PC-3 (cell line): ENCODE measurements around the gene MKX. TPM values are rescaled to one million over a fixed set of nuclear protein-coding genes. Genes with fewer than 3 reads are reported as not detected.
A peak's percentile ranks its signal among the peaks of the same experiment; 100 is the strongest.

Source experiments
- ATAC-seq: fragments of 200-7000 bp; cut with Tn5 transposase; 2 replicates; pipeline ENCODE4 v1.9.1; 2020; ENCODE audit warnings: mild to moderate bottlenecking, moderate library complexity
- BruUV-seq: library from RNA; stranded (reverse); fragments of 400-500 nt; replicated peaks from 2 replicates; lab custom pipeline; 2021; lab: Mats Ljungman, UMichigan
- CTCF ChIA-PET: fragments of 300-600 bp; sonication (Branson Sonifier 250); formaldehyde crosslinking; loops from one replicate; lab custom pipeline; 2022; ENCODE audit warnings: antibody characterized with exemption; lab: Charles Lee
- POLR2A ChIA-PET: fragments of 300-600 bp; sonication (Branson Sonifier 250); formaldehyde crosslinking; loops from one replicate; lab custom pipeline; 2022; ENCODE audit warnings: antibody characterized with exemption; ENCODE audit not compliant: unreplicated experiment; lab: Charles Lee
- DNase-seq: peaks from one replicate; pipeline ENCODE4 v3.0.0-alpha.2; 2015
- H2AFZ ChIP-seq: fragments of 300-600 bp; sonication (generic); 2 replicates; pipeline ENCODE4 v1.6.0; 2016; ENCODE audit warnings: antibody characterized with exemption, low read length
- H3F3A ChIP-seq: fragments of 300-600 bp; sonication (generic); one replicate; pipeline ENCODE4 v1.6.0; 2017; ENCODE audit warnings: antibody characterized with exemption, low read length, control low read depth, mild to moderate bottlenecking; ENCODE audit not compliant: unreplicated experiment
- H3K27ac ChIP-seq: fragments of 300-600 bp; sonication (generic); 2 replicates; pipeline ENCODE4 v1.5.1; 2016; ENCODE audit warnings: mild to moderate bottlenecking, low read length
- H3K27me3 ChIP-seq: fragments of 300-600 bp; sonication (generic); 2 replicates; pipeline ENCODE4 v1.6.1; 2016; ENCODE audit warnings: low read length, mixed read lengths
- H3K36me3 ChIP-seq: fragments of 300-600 bp; sonication (generic); 2 replicates; pipeline ENCODE4 v1.6.1; 2016; ENCODE audit warnings: low read depth, mixed run types, low read length, mixed read lengths
- H3K4me1 ChIP-seq: fragments of 300-600 bp; sonication (generic); 2 replicates; pipeline ENCODE4 v1.5.1; 2016; ENCODE audit warnings: low read length; ENCODE audit not compliant: insufficient read depth
- H3K4me2 ChIP-seq: fragments of 300-600 bp; sonication (generic); 2 replicates; pipeline ENCODE4 v1.6.0; 2016; ENCODE audit warnings: low read length
- H3K4me3 ChIP-seq: fragments of 300-600 bp; sonication (generic); 2 replicates; pipeline ENCODE4 v1.5.1; 2016; ENCODE audit warnings: mild to moderate bottlenecking, low read length, mixed read lengths
- H3K79me2 ChIP-seq: fragments of 300-600 bp; sonication (generic); 2 replicates; pipeline ENCODE4 v1.6.1; 2017; ENCODE audit warnings: low read length, mixed read lengths
- H3K9ac ChIP-seq: fragments of 300-600 bp; sonication (generic); 2 replicates; pipeline ENCODE4 v1.6.0; 2016; ENCODE audit warnings: mild to moderate bottlenecking, low read length
- H3K9me2 ChIP-seq: fragments of 300-600 bp; sonication (generic); replicated peaks from 2 replicates; pipeline ENCODE4 v1.6.1; 2016; ENCODE audit warnings: mixed run types, low read length, mixed read lengths
- H3K9me3 ChIP-seq: fragments of 300-600 bp; sonication (generic); 2 replicates; pipeline ENCODE4 v1.6.1; 2016; ENCODE audit warnings: low read length, mixed read lengths
- H4K20me1 ChIP-seq: fragments of 300-600 bp; sonication (generic); 2 replicates; pipeline ENCODE4 v1.6.1; 2016; ENCODE audit warnings: low read length, mixed read lengths
- CTCF ChIP-seq: fragments of 300-600 bp; sonication (generic); conservative IDR thresholded peaks from 2 replicates; pipeline ENCODE4 v1.5.1; 2017; ENCODE audit warnings: antibody characterized with exemption, low read depth, mild to moderate bottlenecking, low read length
- EZH2 ChIP-seq: fragments of 300-600 bp; sonication (generic); IDR thresholded peaks from one replicate; pipeline ENCODE4 v1.6.1; 2017; ENCODE audit warnings: antibody characterized with exemption, mild to moderate bottlenecking, low read length; ENCODE audit not compliant: unreplicated experiment
- EZH2phosphoT487 ChIP-seq: fragments of 300-600 bp; sonication (generic); IDR thresholded peaks from 2 replicates; pipeline ENCODE4 v1.6.1; 2018; ENCODE audit warnings: mild to moderate bottlenecking, antibody characterized with exemption, low read length, borderline replicate concordance
- intact Hi-C: fragments of 100-400 bp; cut with micrococcal nuclease; formaldehyde crosslinking; loops from 2 replicates; pipeline ENCODE4 v1.9.0; 2023
- total RNA-seq: library from RNA; depleted of rRNA; stranded (reverse); fragments of >200 nt; gene quantifications from 2 replicates; pipeline ENCODE4 v1.2.3, GENCODE V29; 2014

The MKX gene
- total RNA-seq, 1 experiment from 2014 or later: 3.5 TPM

- Histone ChIP-seq H3K9ac (no peak overlapping the region), H3K79me2 (no peaks in the 10 kb centered on the region), H3K36me3 (no peaks in the 10 kb centered on the region), H3K27me3 (no peaks in the 10 kb centered on the region), H3K4me1 (peaks cover 3% of the 10 kb centered on the region; the same call in 1 of the 2 replicates), H4K20me1 (no peaks in the 10 kb centered on the region), H3K27ac (no peak overlapping the region), H3F3A (no peaks in the 10 kb centered on the region), H3K4me2 (peak overlapping the region; percentile 37; the same call in 1 of the 2 replicates), H3K9me2 (no peaks in the 10 kb centered on the region), H3K9me3 (no peaks in the 10 kb centered on the region), H3K4me3 (no peak overlapping the region), H2AFZ (no peak overlapping the region)
- ATAC-seq: no peak
- DNase-seq: no peak
- intact Hi-C loops: no loop called here
- POLR2A ChIA-PET: interaction anchor here (0.6 kb wide), 1 partner anchor 18 kb away, joined by 3 read pairs; no protein-coding TSS in a partner anchor
- no peak for TF ChIP-seq EZH2
- TF ChIP-seq EZH2phosphoT487: no peak
- TF ChIP-seq CTCF: no peak
- BruUV-seq: no TSS peak
- CTCF ChIA-PET: no interaction called here
These were observed 31.7 kb downstream of the MKX start for GRCh38 chr10:27713941-27714340.

DNA sequence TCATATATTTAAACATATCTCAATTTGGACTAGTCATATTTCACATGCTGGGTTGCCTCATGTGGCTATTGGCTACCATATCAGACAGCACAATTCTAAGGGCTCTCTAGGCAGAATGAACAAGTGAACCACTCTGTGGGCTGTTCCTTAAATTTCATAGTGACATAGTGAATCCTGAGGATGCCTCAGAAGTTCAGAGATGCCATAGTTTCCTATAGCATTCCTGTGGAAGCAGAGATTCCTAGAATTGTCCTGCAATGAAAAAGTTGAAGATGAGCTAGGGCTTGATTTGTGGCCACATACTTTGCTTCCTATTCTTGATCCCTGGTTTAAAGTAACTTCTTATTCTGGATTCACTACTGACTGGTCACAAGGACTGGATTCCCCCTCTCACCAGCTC lies 35.6 kb downstream of the MKX start:
- POLR2A ChIA-PET: no interaction called here
- CTCF ChIA-PET: no interaction called here
- H3K9me3 ChIP-seq: no peaks in the 10 kb centered on the region

More for the DNA sequence above, 35.6 kb downstream of the MKX start:
- no peaks in the 10 kb centered on the region for H3F3A ChIP-seq
- ATAC-seq: no peak
- H3K9me2 ChIP-seq: no peaks in the 10 kb centered on the region
- DNase-seq: no peak
- H3K4me1 ChIP-seq: peaks cover 3% of the 10 kb centered on the region; the same call in 1 of the 2 replicates
- TF ChIP-seq CTCF: no peak
- no peak for TF ChIP-seq EZH2
- TF ChIP-seq EZH2phosphoT487: no peak
- H3K27me3 ChIP-seq: no peaks in the 10 kb centered on the region
- H2AFZ ChIP-seq: no peak overlapping the region
- no peaks in the 10 kb centered on the region for H4K20me1 ChIP-seq
- no peak overlapping the region for H3K27ac ChIP-seq
- H3K36me3 ChIP-seq: no peaks in the 10 kb centered on the region
- H3K9ac ChIP-seq: no peak overlapping the region
- H3K79me2 ChIP-seq: no peaks in the 10 kb centered on the region
- intact Hi-C loops: no loop called here
- no peak overlapping the region for H3K4me3 ChIP-seq
- H3K4me2 ChIP-seq: no peak overlapping the region
- BruUV-seq: no TSS peak
